NCI-H524 treated with DMSO at 0.1 percent for 48 hours (cell line): ENCODE results near the gene SLX9.

Experiments
- DNase-seq: peaks from one replicate; lab custom pipeline; 2025; lab: John Stamatoyannopoulos, UW

The SLX9 gene

GRCh38 chr21:44939532-44940115, at the start of gene SLX9:
Gene SLX9, plus strand, starts transcription at chr21:44940029. Its CDS starts 29 bp downstream, at chr21:44940058.
- no peak for DNase-seq

DNA sequence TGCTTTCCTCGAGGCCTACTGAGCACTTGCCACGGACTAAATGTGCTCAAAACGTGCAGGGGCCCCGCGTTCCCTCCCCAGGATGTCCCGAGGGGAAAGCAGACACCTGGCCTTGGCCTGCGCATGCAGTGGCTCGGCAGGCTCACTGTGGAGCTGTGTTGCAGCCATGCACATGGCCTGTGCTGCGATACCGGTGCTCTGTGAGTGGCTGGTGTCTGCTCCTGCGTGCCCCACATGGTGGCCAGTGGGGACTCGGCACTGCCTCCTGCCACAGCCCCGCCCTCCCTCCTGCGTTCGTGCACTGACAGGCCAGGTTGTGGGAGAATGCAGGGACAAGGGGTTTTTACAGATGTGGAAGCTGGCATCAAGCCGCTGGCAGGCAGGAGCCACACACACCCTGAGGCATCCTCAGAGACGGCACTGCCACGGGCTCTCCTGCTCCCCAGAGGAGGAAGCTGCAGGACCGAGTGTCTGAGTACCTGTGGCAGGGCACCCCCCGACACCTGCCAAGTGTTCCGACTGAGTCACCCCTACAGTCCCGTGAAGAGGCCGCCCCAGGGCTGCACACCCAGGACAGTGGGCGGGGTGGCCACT, 49.4 kb upstream of the SLX9 start:
- DNase-seq, result no peak

DNA sequence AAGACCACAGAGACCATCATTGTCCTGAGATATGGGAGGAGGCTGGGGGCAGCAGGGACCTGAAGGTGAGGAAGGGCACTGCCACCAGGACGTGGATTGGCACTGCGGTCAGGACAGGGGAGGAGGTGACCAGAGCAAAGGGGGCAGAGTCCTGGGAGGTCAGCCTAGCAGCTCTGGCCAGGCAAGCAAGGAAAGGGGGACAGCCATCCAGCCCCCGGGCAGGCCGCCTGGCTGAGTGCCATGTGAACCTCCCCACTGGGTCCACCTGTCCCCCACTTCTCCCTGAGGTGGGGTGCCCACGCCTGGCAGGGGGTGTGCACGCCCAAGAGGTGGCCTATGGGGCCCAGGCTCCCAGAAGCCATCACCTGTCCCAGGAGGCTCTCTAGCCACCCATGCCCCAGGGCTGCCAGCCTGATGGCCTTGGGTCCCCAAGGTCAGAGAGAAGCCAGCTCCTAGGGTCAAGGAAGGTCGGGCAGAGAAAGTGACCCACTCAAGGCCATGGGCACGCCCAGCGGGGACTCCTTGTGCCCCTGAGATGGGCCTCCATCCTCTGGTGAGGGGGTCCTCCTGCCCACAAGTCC, 48.8 kb upstream of the SLX9 start:
- no peak for DNase-seq

DNA sequence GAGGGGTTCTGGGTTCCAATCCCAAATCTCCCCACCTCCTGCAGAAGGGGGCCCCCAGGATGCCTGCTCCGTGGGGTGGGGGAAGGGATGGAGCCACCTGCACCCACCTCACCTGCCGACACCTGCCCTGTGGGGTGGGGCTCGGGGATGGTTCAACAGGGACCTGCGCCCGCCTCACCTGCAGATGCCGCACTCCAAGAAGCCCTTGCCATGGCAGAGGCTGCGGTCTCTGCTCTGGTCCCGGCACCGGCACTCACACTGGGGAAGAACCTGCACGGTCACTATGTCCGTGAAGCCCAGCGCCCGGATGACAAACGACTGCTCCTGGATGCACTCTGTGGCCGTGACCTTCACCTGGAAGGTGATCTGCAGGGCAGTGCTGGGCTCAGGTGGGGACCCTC, 48.2 kb upstream of the SLX9 start:
- no peak for DNase-seq

DNA sequence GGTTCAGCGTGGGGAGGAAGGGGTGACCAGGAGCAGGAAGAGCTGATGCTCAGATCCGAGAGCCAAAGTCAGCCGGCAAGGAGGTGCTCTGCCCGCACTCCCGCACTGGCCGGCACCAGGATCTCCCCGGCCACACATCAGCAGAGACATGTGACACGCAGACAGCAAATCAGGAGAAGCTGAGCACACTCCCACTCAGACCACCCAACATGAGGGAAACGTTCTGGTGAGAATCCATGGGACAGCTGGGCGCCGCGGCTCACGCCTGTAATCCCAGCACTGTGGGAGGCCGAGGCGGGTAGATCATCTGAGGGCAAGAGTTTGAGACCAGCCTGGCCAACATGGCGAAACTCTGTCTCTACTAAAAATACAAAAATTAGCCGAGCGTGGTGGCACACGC, 47.7 kb upstream of the SLX9 start:
- DNase-seq, result no peak

DNA sequence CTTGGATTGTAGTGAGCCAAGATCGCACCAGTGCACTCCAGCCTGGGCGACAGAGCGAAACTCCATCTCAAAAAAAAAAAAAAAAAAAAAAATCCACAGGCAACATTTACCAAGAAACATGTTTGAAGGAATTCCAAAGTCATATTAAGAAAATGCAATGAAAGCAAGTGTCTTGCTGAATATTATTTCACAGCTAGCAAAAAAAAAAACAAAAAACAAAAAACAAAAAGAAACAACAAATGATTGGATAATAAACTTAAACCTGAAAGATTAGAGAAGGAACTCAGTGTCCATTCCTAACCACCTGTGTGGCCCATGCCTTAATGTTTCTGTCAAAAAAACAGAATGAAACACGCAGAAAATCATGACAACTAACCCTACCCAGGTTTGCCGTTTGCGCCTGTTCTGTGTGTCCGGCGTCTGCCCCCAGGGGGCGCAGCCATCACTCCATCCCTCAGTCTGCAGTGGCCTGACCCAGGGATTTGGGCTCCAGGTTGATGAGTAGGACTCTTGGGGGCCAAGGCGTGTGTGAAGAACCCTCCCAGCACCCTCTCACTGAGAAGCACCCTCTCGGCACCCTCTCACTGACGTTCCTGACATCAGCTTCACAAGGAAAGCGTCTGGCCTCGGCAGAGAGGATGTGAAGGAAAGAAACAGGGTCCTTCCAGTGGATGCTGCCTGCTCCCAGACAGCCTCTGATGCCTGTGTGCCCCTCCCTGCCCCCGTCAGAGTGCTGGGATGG, 47.1 kb upstream of the SLX9 start:
- DNase-seq, result no peak

DNA sequence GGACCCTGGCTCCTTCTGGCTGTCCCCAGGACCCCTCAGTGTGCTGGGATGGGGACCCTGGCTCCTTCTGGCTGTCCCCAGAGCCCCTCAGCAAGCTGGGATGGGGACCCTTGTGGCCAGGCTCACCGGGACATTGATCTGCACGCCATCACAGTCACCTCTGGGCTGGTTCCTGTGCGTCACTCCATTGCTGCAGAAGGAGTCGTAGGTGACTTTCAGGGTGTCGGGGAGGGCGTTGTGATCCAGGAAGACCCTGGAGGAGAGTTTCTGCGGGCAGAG, 46.6 kb upstream of the SLX9 start:
- no peak for DNase-seq

DNA sequence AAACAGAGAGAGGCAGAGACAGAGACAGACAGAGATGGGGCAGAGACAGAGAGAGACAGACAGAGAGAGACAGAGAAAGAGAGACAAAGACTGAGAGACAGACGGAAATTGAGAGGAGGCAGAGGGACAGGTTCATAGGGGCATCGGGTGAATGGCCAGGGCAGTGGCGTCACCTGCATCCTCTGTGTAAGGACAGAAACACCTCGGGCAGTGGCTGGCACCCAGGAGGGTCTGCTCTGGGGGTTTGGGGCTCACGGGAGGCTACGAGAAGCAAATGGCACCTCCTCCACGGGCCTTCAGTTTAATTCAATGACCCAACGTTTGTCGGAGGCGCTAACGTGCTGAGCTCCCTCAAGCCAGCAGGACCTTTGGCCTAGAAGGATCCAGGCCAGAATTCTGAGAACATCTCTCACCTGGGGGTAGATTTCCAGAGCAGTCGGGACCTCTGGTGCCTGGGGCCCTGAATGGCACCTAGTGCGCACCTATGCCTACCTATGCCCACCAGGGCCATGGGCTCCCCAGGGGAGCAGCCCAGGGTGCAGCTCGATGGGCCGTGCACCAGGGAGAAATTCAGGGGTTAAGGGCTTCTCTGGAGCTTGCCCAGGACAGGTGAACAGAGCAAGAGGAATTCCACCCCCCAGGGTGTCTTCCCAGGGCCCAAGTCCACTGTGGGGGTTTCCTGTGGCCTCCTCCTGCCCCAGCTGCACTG, 45.7 kb upstream of the SLX9 start:
- DNase-seq, result no peak

- no peak for DNase-seq
Observed at GRCh38 chr21:44894687-44895302, 45.0 kb upstream of the SLX9 start.

GRCh38 chr21:44895859-44896258, 44.0 kb upstream of the SLX9 start:
- DNase-seq, result no peak

DNA sequence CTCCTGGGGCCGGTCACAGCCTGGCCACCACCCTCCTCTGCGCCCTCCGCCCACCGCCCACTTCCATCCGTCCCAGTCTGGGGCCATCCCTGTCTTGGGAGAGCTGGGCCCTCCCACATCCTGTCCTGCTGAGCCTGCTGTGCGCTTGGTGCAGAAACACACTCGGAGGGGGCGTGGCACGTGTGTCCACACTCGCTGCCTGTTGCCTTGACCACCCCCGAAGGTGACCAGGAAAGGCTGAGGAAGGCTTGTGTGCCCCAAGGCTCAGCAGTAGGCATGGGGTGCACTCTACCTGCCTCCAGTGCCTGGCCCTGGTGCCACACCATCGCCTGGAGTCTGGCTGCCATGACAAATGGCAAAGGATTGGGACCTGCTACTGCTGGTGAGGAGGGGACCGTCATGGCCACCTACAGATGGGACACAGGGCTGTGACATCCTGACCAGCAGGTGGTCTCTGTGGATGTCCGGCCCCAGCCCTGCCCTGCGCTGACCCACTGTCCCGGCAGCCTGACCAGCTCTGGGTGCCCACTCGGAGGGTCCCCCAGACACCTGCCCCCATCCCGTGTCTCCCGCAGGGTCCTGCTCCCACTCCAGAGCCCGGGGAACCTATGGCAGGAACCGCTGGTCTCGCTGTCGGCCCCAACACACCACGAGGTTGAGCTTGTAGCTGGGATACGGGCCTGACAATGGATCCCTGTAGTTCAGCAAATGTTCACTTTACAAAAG, 43.1 kb upstream of the SLX9 start:
- DNase-seq, result no peak

- DNase-seq, result no peak
Observed at GRCh38 chr21:44897326-44898010, 42.4 kb upstream of the SLX9 start.

DNA sequence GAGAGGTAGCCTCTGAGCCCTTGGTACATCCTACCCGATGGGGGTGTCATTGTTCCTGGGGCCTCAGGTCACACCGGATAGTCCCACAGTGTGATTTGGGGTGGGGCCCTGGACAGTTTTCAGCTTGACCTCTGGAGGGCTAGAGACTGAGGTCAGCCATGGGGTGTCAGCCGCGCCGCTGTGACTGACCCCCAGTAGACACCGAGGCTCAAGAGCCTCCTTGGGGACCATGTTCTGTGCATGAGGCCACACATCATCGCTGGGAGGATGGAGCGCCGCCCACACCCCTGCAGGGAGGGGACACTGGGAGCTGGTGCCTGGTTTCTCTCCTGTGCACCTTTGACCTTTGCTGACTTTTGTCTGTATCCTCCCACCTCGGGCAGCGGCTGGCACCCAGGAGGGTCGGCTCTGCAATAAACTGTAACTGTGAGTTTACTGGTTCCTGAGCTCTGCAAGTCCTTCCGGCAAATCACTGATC, 41.8 kb upstream of the SLX9 start:
- no peak for DNase-seq

GRCh38 chr21:44898851-44899767, 40.7 kb upstream of the SLX9 start:
- DNase-seq, result no peak

DNA sequence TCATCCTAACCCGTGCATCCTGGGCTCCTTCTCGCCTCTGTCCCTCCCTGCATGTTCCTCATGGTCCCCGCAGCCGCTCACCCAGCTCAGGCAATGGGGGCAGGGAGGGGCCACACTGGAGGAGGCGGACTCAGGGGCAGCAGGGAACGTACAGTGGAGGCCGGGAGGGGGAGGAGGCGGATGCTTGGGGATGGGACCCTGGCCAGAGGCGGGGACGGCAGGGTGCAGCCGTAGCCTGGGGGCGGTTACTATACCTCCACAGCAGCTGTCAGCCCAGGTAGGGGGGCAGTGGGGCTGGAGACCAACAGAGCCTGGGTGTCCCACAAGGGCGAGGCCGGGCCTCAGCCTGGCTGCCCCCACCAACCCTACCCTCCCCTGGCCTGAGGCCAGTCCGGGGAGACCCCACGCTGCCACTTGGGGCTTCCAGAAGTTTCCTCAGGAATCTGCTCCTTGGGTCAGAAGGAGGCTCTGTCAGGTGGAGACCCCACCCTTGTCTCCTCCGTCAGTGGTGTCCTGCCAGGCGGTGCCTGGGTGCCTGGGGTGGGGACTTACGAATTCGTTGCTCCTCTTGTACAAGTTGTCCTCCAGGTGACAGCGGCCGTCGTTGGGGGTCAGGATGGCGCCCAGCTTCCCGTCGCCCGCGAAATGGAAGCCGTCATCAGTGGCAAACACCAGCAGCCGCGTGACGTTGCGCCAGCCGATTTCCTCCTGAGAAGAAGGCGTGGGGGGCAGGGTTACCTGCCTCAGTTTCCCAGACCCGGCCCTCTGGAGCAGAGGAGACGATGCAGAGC, 39.9 kb upstream of the SLX9 start:
- no peak for DNase-seq

GRCh38 chr21:44900559-44901251, 39.1 kb upstream of the SLX9 start:
- no peak for DNase-seq

DNA sequence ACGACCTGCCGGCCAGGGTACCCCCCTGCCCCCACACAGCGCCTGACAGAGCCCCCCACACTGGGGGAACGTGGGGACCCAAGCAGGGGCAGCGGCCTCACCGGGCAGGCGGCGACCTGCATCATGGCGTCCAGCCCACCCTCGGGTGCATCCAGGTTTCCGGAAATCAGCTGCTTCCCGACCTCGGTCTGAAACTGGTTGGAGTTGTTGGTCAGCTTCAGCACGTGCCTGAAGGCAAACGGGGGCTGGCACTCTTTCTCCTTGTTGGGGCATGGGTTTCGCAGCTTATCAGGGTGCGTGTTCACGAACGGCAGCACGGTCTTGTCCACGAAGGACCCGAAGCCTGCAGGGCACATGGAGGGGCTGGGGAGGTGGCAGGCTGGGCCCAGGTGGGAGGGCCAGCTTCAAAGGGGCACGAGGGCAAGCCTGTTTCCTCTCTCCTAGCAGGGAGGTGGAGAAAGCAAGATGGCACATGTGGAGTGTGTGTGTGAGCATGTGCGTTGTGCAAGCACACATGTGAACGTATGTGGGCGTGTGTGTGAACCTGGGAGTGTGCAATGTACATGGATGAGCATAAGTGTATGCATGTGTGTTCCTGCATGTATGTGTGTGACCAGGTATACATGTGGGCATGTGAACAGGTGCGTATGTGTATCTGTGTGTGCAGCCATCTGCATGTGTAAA, 38.3 kb upstream of the SLX9 start:
- DNase-seq, result no peak
